Smooth muscle cell (in vitro differentiated cells): ENCODE data around the gene MMAA. TPM values are rescaled to one million over a fixed set of nuclear protein-coding genes. Genes with fewer than 3 reads are reported as not detected.

Experiments used
- DNase-seq: peaks from one replicate; lab custom pipeline; 2025; ENCODE audit not compliant: unreplicated experiment; lab: John Stamatoyannopoulos, UW
- H2AFZ ChIP-seq: fragments of 200-600 bp; sonication (generic); 2 replicates; pipeline ENCODE4 v1.6.0; 2016; ENCODE audit warnings: antibody characterized with exemption, low read depth, mild to moderate bottlenecking
- H3F3A ChIP-seq: fragments of 200-600 bp; sonication (generic); 2 replicates; pipeline ENCODE4 v1.6.0; 2017; ENCODE audit warnings: antibody characterized with exemption, low read depth
- H3K27ac ChIP-seq: fragments of 200-600 bp; sonication (generic); 2 replicates; pipeline ENCODE4 v1.5.1; 2016; ENCODE audit warnings: low read depth, mild to moderate bottlenecking
- H3K27me3 ChIP-seq: fragments of 200-600 bp; sonication (generic); 2 replicates; pipeline ENCODE4 v1.6.1; 2016; ENCODE audit warnings: low read depth, mild to moderate bottlenecking
- H3K36me3 ChIP-seq: fragments of 200-600 bp; sonication (generic); 2 replicates; pipeline ENCODE4 v1.5.1; 2016; ENCODE audit warnings: low read depth
- H3K4me1 ChIP-seq: fragments of 200-600 bp; sonication (generic); 2 replicates; pipeline ENCODE4 v1.5.1; 2016; ENCODE audit warnings: low read depth
- H3K4me2 ChIP-seq: fragments of 200-600 bp; sonication (generic); 2 replicates; pipeline ENCODE4 v1.6.0; 2016; ENCODE audit warnings: mild to moderate bottlenecking
- H3K4me3 ChIP-seq: fragments of 200-600 bp; sonication (generic); 2 replicates; pipeline ENCODE4 v1.5.1; 2016; ENCODE audit warnings: mild to moderate bottlenecking
- H3K79me2 ChIP-seq: fragments of 200-600 bp; sonication (generic); 2 replicates; pipeline ENCODE4 v1.6.0; 2016; ENCODE audit warnings: low read depth, mild to moderate bottlenecking
- H3K9ac ChIP-seq: fragments of 200-600 bp; sonication (generic); 2 replicates; pipeline ENCODE4 v1.6.0; 2016; ENCODE audit warnings: low read depth
- H3K9me3 ChIP-seq: fragments of 200-600 bp; sonication (generic); replicated peaks from 2 replicates; pipeline ENCODE4 v1.5.1; 2016; ENCODE audit warnings: low read depth
- H4K20me1 ChIP-seq: fragments of 200-600 bp; sonication (generic); 2 replicates; pipeline ENCODE4 v1.6.0; 2016; ENCODE audit warnings: low read depth
- WGBS: methylation state at CpG from one replicate; pipeline ENCODE4 v1.1.7; 2016; ENCODE audit warnings: low lambda C conversion rate; 5-methylcytosine and 5-hydroxymethylcytosine counted together
- polyA plus RNA-seq: library from polyadenylated mRNA; unstranded; fragments of >200 nt; fragmentation: Nextera tagmentation; extraction: Ambion mirVana; gene quantifications from 2 replicates; pipeline ENCODE4 v1.2.1, GENCODE V29; 2016
- total RNA-seq: library from RNA; depleted of rRNA; stranded (reverse); fragments of >200 nt; gene quantifications from 2 replicates; pipeline ENCODE4 v1.2.3, GENCODE V29; 2014
- TF ChIP-seq, protein P1 (sequence below): fragments of 200-600 bp; sonication (generic); IDR thresholded peaks from 2 replicates; pipeline ENCODE4 v1.5.1; 2017; ENCODE audit warnings: borderline replicate concordance, mild to moderate bottlenecking, antibody characterized with exemption; ENCODE audit not compliant: insufficient read depth, poor library complexity, severe bottlenecking

The MMAA gene
- total and polyA plus RNA-seq, 2 experiments from 2014 or later: 5.1 to 5.3 TPM

DNA sequence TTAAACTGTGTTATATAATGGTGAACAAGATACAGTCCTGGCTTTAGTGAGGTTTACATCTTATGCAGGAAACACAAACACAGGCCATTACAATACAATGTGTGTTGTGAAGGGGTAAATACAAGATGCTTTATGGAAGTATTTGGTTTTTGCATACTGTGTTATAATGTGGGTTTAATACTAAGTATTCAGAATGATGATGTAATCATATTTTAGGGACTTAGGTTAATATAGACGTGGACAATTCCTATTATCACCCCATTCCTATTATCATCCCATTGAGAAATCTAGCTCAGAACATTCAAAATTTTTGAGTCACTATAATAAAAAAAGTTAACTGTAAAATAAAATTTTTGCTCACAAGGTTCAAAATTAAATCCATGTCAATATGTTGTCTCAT lies 24.1 kb downstream of the MMAA start:
- Histone ChIP-seq H3K36me3 (peaks cover 8% of the 10 kb centered on the region), H2AFZ (no peak overlapping the region), H3K27ac (no peak overlapping the region), H3K9ac (no peak overlapping the region), H3K4me2 (no peak overlapping the region), H3F3A (no peaks in the 10 kb centered on the region), H3K9me3 (no peaks in the 10 kb centered on the region), H3K4me3 (no peak overlapping the region), H3K27me3 (no peaks in the 10 kb centered on the region), H3K79me2 (no peaks in the 10 kb centered on the region), H3K4me1 (no peaks in the 10 kb centered on the region), H4K20me1 (no peaks in the 10 kb centered on the region)
- 94% methylated on average over 1 of the region's 1 CpG for WGBS
- no peak for DNase-seq
- TF ChIP-seq, protein P1, sequence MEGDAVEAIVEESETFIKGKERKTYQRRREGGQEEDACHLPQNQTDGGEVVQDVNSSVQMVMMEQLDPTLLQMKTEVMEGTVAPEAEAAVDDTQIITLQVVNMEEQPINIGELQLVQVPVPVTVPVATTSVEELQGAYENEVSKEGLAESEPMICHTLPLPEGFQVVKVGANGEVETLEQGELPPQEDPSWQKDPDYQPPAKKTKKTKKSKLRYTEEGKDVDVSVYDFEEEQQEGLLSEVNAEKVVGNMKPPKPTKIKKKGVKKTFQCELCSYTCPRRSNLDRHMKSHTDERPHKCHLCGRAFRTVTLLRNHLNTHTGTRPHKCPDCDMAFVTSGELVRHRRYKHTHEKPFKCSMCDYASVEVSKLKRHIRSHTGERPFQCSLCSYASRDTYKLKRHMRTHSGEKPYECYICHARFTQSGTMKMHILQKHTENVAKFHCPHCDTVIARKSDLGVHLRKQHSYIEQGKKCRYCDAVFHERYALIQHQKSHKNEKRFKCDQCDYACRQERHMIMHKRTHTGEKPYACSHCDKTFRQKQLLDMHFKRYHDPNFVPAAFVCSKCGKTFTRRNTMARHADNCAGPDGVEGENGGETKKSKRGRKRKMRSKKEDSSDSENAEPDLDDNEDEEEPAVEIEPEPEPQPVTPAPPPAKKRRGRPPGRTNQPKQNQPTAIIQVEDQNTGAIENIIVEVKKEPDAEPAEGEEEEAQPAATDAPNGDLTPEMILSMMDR: no peak

GRCh38 chr4:145644699-145645098 lies 25.5 kb downstream of the MMAA start:
- Histone ChIP-seq H3F3A (no peaks in the 10 kb centered on the region), H3K4me2 (no peak overlapping the region), H2AFZ (no peak overlapping the region), H3K79me2 (no peaks in the 10 kb centered on the region), H3K36me3 (peaks cover under 1% of the 10 kb centered on the region), H3K27me3 (no peaks in the 10 kb centered on the region), H3K27ac (no peak overlapping the region), H3K9ac (no peak overlapping the region), H3K9me3 (no peaks in the 10 kb centered on the region), H3K4me3 (no peak overlapping the region), H3K4me1 (no peaks in the 10 kb centered on the region), H4K20me1 (no peaks in the 10 kb centered on the region)
- DNase-seq: no peak
- WGBS: 98% methylated on average over 3 of the region's 3 CpGs
- TF ChIP-seq, protein P1: no peak

DNA sequence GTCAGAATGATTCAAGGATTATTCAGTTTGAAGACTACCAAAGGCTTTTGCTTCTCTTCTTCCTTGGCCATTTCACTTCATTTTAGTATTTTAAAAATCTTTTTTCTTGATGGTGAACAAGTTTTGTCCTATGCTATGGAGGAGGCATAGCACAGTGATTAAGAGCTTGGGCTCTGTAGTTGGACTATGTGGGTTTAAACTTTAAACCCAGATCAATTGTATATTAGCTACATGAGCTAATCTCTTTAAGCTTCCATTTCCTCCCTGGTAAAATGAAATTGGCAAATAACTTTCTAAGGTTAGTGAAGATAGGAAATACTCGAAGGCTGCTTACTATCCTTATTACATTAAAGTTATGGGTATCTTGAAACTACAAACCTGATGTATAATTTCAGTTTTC lies 37.0 kb downstream of the MMAA start:
- H3K36me3 ChIP-seq: no peaks in the 10 kb centered on the region
- H3K4me3 ChIP-seq: no peak overlapping the region
- no peaks in the 10 kb centered on the region for H3F3A ChIP-seq
- H3K79me2 ChIP-seq: no peaks in the 10 kb centered on the region
- 66% methylated on average over 1 of the region's 1 CpG for WGBS
- H4K20me1 ChIP-seq: no peaks in the 10 kb centered on the region
- H3K9ac ChIP-seq: no peak overlapping the region
- TF ChIP-seq, protein P1: no peak
- no peaks in the 10 kb centered on the region for H3K4me1 ChIP-seq
- H3K27ac ChIP-seq: no peak overlapping the region
- H3K27me3 ChIP-seq: no peaks in the 10 kb centered on the region
- peaks cover 4% of the 10 kb centered on the region for H3K9me3 ChIP-seq
- H2AFZ ChIP-seq: no peak overlapping the region
- DNase-seq: no peak
- H3K4me2 ChIP-seq: no peak overlapping the region

DNA sequence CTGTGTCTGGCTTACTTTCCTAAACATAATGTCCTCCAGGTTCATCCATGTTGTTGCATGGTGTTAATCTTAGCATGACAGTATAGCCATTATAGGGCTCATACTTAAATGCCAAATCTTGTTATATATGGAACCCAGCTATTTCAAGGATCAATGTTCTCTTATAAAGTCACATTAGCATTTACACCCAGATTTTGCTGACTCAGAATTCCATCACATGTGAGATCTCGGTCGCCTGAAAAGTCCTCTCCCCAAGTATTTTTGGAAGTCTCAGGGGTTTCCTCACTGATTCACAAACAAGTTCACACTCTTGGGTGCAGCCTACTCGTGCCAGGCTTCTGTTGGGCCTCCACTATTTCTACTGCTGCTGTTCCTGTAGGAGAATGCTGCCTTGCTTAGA lies 40.9 kb downstream of the MMAA start:
- DNase-seq: no peak
- Histone ChIP-seq H3K4me3 (no peak overlapping the region), H3K79me2 (no peaks in the 10 kb centered on the region), H3K27me3 (no peaks in the 10 kb centered on the region), H3K36me3 (no peaks in the 10 kb centered on the region), H3F3A (no peaks in the 10 kb centered on the region), H3K4me1 (no peaks in the 10 kb centered on the region), H4K20me1 (no peaks in the 10 kb centered on the region), H3K9me3 (peaks cover 4% of the 10 kb centered on the region), H2AFZ (no peak overlapping the region), H3K27ac (no peak overlapping the region), H3K9ac (no peak overlapping the region), H3K4me2 (no peak overlapping the region)
- TF ChIP-seq, protein P1: no peak
- WGBS: 93% methylated on average over 3 of the region's 3 CpGs
